HG03460 (cell line): Measurements from ENCODE around the gene INPP5J.
"Not testable (repeated sequence)": the region's sequence is repeated elsewhere in the genome, so short reads cannot be mapped to it uniquely, and the experiment has no call there.

Source experiments
- ATAC-seq: cut with Tn5 transposase; IDR thresholded peaks from one replicate; pipeline ENCODE4 v1.9.1; 2021; ENCODE audit not compliant: unreplicated experiment

Gene INPP5J

DNA sequence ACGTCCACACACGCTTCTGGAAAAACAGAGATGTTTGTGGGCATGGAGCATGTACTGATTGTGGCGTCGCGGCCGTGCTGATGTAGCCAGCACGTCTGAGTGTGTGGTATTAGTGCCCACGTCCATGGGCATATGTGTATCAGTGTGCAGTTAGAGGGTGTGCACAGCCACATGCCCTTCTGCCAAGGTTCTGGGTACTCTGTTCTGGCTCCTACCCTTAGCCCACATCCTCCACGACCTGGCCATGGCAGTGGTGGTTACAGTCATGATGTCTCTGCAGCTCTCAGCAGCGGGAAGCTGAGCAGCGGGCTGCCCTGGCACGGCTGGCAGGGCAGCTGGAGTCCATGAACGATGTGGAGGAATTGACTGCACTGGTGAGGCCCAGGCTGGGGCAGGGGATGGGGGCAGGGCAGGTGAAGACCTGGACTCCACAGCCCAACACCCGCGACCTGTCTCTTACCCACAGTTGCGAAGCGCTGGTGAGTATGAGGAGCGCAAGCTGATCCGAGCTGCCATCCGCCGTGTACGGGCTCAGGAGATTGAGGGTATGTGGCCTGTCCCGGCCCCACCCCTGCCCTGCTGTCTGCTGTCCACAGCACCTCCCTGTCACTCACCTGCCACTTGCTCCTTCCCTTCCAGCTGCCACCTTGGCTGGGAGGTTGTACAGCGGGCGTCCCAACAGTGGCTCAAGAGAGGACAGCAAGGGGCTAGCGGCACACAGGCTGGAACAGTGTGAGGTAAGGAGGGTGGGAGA lies 34.4 kb upstream of the INPP5J start:
- no peak for ATAC-seq

DNA sequence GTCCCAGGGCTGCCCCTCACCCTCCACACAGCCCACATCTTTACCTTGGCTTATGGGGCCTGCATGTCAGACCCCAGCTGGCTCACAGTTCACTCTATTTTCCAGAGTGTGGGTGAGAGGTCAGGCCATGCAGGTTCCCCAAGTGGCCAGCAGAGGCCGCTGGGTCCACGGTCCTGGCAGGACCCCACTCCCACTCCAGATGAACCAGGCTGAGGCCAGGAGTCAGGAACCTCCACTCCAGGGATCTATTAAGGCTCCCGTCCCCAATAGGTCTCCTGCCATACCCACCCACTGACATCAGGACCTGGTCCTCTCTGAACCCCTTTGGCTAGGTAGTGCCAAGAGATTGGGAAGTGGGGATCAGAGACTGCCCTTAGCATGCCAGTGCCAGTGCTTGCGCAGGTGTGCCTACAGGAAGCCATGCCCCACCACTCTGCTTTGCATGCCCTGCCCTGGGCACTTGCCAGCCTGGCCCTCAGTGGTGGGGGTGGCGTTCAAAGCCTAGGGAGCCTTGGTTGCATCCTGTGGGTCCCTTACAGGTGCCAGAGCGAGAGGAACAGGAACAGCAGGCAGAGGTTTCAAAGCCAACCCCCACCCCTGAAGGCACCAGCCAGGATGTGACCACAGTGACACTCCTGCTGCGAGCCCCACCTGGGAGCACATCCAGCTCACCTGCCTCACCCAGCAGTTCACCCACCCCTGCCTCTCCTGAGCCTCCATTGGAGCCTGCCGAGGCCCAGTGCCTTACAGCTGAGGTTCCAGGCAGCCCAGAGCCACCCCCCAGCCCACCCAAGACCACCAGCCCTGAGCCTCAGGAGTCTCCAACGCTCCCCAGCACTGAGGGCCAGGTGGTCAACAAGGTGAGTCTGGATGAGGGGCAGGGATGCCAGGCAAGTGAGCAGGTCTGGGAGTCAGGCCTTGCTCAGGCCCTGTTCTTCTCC lies 33.3 kb upstream of the INPP5J start:
- ATAC-seq, result no peak

DNA sequence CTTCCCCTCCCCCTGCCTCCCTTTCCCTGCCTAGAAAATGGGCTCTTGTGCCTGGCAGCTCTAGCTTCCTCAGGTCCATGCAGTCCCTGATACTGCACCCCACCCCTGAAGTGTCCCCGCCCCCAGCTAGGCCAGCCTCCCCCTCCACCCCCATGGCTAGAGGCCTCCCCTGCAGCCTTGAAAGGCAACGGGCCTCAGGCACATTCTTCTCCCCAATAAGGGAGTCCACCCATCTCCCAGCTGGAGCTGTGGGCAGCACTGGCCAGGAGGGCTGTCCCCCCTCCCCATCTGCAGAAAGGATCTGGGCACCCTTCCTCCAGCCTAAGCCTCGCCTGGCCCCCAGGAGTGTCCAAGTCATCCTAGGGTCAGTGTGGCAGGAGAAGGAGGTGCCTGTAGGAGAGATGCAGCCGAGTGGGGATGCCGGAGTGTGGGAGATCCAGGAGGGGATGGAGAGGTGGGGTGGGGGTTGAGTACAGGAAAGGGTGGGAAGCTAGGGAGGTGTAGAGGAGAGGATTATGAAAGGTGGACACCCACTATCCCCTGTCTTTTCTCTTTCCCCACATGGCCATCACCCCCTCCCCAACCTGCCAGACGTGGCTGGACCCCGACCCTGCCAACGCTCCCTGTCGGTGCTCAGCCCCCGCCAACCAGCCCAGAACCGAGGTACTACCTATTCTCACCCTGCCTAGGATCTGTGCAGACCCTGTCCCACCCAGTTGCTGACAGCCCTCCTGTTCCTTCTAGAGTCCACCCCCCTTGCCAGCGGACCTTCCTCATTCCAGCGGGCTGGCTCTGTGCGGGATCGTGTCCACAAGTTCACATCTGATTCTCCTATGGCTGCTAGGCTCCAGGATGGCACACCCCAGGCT lies 32.3 kb upstream of the INPP5J start:
- ATAC-seq, result no peak

DNA sequence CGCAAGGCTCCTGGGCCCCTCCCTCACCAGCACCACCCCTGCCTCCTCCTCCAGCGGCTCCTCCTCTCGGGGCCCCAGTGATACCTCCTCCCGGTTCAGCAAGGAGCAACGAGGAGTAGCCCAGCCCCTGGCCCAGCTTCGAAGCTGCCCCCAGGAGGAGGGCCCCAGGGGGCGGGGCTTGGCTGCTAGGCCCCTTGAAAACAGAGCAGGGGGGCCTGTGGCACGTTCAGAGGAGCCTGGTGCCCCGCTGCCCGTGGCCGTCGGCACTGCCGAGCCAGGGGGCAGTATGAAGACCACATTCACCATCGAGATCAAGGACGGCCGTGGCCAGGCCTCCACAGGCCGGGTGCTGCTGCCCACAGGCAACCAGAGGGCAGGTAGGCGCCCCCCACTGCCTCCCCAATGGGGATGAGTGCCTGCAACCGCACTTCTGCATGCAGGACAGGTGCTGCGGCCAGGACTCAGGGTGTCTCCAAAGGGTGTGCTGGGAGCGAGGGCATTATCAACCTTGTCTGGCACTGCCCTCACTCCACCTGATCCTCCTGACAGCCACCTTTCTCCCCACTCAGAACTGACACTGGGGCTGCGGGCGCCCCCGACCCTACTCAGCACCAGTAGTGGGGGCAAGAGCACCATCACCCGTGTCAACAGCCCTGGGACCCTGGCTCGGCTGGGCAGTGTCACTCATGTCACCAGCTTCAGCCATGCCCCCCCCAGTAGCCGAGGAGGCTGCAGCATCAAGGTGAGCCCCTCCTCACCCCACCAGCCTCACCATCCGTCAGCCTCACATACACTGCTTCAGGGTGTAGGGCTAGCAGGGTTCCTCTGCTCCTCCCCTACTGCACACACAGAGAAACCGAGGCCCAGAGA lies 31.4 kb upstream of the INPP5J start:
- no peak for ATAC-seq

DNA sequence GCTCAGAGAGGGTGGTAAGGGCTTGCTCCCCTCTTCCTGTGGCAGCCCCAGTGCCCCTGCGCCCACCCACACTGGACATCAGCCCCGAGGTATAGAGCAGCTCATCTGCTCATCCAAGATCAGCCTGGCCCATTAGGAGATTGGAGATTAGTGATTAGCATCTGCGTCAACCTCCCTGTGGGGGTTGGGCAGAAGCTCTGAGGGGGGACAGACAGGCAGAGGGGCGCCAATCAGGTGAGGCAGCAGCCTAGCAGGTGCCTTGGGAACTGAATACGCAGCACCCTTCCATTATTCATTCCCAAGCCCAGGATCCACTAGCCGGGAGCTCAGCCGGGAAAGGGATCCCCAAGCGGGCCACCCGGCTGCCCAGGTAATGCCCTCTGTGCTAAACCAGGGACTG lies 30.6 kb upstream of the INPP5J start:
- no peak for ATAC-seq

DNA sequence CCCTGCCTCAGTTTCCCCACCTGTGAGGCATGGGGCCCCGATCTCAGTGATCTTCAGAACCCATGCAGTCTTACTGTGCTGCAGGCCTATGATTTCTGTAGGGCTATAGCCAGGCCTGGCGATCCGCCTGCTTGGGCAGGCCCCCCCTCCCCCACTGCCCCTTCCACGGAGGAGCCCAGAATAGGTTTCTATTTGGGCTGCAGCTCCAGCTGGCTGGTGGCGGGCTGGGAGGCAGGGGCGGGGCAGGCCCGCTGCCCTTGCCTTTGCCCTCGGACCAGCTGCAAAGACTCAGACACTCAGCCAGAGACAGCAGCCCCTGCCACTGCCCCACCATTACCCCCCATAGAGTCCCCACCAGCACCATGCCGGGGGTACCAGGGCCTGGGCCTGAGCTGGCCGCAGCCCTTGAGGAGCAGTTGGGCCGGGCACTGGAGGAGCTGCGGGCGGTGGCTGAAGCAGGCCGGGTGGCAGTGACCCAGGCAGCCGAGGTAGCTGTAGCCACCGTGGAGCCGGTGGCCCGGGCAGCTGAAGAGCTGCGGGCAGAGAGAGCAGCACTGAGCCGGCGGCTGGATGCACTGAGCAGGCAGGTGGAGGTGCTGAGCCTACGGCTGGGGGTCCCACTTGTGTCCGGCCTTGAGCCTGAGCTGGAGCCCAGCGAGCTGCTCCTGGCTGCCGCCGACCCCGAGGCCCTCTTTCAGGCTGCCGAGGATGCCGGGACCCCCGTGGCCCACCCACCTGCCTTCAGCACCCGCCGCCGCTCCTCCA lies 29.5 kb upstream of the INPP5J start:
- no peak for ATAC-seq

DNA sequence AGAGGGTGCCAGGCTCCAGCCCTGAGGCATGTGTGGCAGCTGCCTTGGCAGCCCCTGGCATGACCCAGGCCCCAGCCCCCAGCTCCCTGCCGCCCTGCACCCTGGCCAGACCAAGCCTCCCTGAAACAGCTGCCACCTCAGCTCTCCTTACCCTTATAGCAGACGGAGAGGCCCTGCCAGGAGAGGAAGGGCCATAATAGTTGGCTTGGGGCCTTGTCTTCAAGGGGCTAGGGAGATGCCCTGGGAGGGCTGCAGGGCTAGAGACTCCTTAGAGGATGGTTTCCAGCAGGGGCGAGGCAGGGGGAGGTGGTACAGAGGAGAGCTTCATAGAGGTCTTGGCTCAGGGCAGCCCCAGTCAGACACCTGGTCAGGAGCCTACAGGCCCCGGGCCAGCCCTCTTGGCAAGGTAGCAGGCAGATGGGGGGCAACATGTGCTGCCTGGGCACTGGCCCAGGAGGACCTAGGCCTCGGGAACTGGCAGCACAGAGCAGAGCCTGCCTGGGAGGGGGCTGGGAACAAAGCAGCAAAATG lies 28.7 kb upstream of the INPP5J start:
- ATAC-seq, result no peak

DNA sequence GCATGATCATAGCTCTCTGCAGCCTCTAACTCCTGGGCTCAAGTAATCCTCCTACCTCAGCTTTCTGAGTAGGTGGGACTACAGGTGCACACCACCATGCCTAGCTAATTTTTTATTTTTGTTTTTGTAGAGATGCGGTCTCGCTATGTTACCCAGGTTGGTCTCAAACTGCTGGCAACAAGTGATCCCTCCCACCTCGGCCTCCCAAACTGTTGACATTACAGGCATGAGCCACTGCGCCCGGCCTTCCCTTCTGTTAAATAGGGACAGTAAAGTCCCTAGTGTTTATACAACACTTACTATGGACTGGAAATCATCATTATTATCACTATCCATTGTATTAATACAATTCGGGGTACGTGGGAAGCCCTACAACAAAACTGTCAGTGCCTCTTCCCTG lies 28.0 kb upstream of the INPP5J start:
- ATAC-seq, result no peak

DNA sequence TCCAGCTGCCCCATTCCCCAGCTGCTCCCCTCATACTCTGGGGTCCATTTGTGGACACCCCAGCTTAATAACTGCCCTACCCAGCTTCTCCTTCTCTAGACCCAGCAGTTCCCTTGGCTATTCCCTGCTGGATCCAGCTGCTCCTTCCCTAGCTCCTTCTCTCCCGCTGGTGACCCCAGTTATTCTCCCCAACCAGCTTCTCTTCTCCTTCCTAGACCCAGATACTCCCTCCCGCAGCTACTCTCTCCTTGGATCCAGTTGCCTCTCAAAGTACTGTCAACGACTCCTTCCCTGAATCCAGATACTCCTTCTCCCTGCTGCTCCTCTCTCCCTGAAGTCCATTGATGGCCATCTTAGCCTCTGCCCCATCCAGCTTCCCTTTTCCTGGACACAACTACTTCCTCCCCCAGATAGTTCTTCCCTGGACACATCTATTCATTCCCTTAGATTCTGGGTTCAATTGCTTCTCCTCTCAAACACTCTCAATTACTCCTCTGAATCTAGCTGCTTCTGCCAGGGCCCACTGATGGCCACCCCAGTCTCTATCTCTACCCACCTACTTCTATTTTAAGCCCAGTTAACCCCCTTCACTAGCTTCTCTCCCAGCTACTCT lies 27.0 kb upstream of the INPP5J start:
- no peak for ATAC-seq

DNA sequence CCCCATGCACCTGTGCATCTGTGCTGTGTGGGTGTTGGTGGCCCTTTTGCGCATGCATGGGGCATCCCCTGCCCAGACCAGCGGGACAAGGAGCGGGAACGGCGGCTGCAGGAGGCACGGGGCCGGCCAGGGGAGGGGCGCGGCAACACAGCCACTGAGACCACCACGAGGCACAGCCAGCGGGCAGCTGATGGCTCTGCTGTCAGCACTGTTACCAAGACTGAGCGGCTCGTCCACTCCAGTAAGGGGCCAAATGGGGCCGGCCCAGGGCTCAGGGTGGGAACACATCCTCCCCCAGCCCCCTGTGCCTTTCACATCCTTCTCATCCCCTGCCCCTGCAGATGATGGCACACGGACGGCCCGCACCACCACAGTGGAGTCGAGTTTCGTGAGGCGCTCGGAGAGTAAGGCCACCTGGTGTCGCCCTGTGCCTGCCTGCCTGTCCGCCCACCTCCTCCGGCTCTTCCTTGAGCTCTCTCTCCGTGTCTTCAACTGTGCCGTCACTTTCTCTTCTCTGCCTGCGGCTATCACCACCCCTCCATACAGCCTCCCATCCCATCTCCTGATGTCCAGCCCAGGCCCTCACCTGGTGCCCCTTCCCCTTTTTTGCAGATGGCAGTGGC lies 26.0 kb upstream of the INPP5J start:
- no peak for ATAC-seq

DNA sequence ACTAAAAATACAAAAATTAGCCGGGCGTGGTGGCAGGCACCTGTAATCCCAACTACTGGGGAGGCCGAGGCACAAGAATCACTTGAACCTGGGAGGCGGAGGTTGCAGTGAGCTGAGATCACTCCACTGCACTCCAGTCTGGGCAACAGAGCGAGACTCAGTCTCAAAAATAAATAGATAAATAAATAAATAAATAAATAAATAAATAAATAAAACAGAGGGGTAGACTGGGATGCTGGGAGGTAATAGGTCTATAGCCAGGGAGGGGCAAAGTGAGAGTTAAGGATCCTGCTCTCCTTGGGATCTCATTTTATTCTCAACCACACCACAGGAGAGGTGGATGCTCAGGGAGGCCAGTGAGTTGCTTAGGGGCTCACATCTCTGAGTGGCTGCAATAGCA lies 25.2 kb upstream of the INPP5J start:
- not testable (repeated sequence) for ATAC-seq

DNA sequence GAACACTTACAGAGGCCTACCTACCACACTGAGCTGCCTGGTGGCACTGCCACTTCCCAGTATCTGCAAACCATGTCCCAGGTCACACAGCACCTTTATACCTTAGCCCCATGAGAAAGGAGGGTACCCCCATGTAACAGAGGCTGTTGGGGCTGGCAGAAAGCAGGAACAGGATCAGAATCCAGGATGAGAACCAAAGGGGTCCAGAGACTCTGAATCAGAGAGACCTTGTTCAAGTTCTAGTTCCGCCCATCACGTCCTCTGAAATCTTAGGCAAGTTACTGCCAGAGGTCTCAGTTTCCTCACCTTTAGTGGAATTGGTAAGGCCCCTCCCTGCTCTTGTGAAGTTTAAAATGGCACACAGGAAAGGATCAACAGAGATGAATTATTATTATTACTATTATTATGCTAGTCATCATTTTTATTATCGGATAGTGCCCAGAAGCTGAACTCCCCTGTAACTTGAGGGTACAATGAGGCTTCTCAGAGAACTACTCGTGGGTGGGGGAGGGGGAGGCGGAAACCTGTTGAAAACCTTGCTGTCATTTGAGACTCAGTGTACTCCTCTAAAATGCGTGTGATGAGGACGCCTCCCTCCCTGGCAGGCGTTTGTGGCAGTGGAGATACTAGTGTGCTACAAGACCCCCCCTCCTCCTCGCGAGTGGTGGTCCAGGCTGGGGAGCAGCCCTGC lies 24.7 kb upstream of the INPP5J start:
- ATAC-seq, result no peak

DNA sequence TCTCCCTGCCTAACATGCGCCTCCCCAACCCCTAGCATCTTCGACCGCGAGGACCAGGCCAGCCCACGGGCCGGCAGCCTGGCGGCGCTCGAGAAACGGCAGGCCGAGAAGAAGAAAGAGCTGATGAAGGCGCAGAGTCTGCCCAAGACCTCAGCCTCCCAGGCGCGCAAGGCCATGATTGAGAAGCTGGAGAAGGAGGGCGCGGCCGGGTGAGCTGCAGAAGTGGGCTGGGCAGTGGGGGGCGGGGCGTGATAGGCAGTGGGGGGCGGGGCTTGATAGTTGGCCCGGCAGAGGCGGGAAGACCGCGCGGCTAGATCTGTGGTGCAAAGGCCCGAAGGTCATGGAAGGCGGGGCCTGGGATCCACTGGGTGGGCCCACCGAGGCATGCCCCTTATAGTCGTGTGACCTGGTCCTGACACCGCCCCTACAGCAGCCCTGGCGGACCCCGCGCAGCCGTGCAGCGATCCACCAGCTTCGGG lies 24.1 kb upstream of the INPP5J start:
- no peak for ATAC-seq

DNA sequence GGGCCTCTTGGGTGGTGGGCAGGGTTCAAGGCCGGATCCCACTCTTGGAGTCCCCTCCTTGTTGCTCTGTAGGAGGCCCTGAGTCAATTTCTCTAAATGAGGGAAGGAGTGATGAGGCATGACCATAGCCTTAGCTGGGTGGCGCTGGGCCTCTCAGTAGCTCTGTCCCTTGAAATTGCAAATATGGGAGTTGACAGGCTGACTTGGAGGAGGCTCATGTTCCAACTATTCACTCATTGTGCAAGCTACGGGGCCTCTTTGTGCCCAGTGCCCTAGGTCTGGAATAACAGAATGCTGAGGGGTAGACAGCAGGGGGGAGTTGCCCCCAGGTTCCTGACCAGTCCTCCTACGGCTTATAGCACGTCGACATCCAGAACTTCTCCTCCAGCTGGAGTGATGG lies 23.4 kb upstream of the INPP5J start:
- ATAC-seq, result no peak

DNA sequence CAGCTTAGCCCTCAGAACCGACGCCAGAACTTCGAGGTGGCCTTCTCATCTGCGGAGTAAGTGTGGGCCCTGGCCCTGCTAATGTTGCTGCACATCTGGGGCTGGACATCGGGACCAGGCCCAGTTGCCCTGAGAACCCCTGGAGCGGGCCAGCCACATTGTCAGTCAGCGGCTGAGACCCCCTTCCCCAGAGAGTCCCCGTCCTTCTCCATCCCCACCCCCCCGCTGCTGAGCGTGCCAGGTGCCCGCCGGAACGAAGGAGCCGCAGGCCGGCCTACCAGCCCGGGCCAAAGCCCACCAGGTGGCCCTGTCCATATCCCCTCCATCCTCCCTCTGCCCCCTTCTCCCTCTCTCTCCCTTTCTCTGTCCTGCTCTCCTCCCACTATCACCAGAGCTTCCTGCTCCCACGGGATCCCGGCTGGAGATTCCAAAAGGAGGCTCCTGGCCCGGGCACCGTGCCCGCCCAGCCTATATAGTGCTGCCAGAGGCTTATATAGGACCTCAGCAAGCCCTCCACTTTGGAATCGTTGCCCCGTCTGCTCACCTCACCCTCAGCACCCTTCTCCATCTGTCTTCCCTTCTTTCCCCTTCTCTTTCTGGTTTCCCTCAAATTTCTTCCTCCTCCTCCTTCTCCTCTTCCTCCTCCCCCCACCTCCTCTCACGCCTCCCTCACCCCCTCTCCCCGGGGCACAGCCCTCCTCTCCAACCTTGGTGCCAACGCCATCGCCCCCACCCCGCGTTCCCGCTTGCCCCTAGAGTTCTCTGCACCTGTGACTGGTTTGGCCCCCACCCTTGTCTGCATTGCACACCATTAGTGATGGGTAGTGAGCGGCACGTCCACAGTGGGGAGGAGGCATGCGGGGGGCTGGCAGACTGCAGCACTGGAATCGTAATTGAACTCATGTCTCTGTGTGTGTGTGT lies 22.7 kb upstream of the INPP5J start:
- ATAC-seq, result no peak

DNA sequence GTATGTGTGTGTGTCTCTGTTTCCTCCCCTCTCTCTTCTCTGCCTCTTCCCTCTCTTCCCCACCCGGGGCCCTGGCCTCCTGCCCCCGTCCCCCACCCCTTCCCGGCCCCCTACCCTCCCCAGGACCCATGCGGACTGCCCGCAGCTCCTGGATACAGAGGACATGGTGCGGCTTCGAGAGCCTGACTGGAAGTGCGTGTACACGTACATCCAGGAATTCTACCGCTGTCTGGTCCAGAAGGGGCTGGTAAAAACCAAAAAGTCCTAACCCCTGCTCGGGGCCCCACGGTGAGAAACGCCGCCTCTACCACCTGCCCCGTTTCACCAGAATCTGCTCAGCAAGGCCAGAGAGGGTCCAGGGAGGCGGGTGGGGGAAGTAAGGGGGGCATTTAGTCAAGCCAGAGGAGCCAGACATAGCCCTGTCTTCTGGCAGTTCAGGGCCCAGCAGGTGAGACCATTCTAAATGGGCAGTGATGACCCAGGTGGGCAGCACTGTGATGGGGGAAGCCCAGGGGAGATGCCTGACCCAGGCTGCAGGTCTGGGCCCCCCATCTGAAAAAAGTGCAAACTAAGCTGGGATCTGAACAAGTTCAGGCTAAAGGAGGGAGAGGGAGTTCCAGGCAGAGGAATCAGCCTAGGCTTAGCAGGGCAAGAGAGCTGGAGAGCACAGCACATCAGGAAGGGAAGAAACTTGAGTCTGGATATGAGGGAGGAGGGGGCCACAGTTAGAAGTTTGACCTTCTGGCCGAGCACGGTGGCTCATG lies 21.8 kb upstream of the INPP5J start:
- no peak for ATAC-seq
